HCT116 (cell line): ENCODE data around the gene EXOC4. TPM values are rescaled to one million over a fixed set of nuclear protein-coding genes. Genes with fewer than 3 reads are reported as not detected.

Experiments used
- ATAC-seq: fragments of 200-7000 bp; cut with Tn5 transposase; 2 replicates; pipeline ENCODE4 v1.9.1; 2020; ENCODE audit warnings: mild to moderate bottlenecking, moderate library complexity
- BruUV-seq: library from RNA; stranded (reverse); fragments of 400-500 nt; replicated peaks from 2 replicates; lab custom pipeline; 2021; lab: Mats Ljungman, UMichigan
- CTCF ChIA-PET: fragments of 300-600 bp; sonication (Branson Sonifier 250); formaldehyde crosslinking; loops from one replicate; lab custom pipeline; 2021; ENCODE audit warnings: antibody characterized with exemption; lab: Charles Lee
- POLR2A ChIA-PET: fragments of 300-600, 350-600 bp; sonication (Branson Sonifier 250); formaldehyde crosslinking; loops from one replicate; lab custom pipeline; 2021; ENCODE audit warnings: antibody characterized with exemption; lab: Charles Lee
- RAD21 ChIA-PET, 2 experiments: fragments of 300-600 bp; sonication (Branson Sonifier 250); formaldehyde crosslinking; loops; one replicate each; lab custom pipeline; 2023; ENCODE audit warnings: low total read pairs in 2 of 2; ENCODE audit not compliant: uncharacterized antibody in 2 of 2, unreplicated experiment in 2 of 2, low non-redundant PET in 1 of 2; lab: Charles Lee
- DNase-seq: peaks from one replicate; pipeline ENCODE4 v3.0.0-alpha.2; 2010; ENCODE audit warnings: low read depth, low spot score
- H2AFZ ChIP-seq: fragments of 200-600 bp; shearing (Covaris generic), sonication (generic); 2 replicates; pipeline ENCODE4 v1.6.1; 2017; ENCODE audit warnings: low read depth, mixed run types, mixed read lengths, antibody characterized with exemption, low read length; ENCODE audit not compliant: poor library complexity, severe bottlenecking
- H3K27ac ChIP-seq: 2 replicates; pipeline ENCODE4 v1.5.1; 2012; ENCODE audit warnings: low read depth, low read length
- H3K27me3 ChIP-seq: fragments of 200-600 bp; sonication (generic); 2 replicates; pipeline ENCODE4 v1.6.1; 2016; ENCODE audit warnings: mixed run types, low read length, mixed read lengths; ENCODE audit not compliant: insufficient read depth
- H3K36me3 ChIP-seq, 2 experiments: fragments of 200-500 bp in 1 of 2; fragments of 200-600 bp in 1 of 2; sonication (Bioruptor generic) in 1 of 2; sonication (generic) in 1 of 2; 2 replicates each; pipeline versions ENCODE4 v1.5.1 to v1.6.1; 2014 to 2016; ENCODE audit warnings: low read length in 2 of 2, inconsistent platforms in 1 of 2, mixed read lengths in 1 of 2, mixed run types in 1 of 2; ENCODE audit not compliant: insufficient read depth in 2 of 2, control insufficient read depth in 1 of 2
- H3K4me1 ChIP-seq, 2 experiments: fragments of 200-600 bp in 1 of 2; sonication (generic) in 1 of 2; 2 replicates each; pipeline versions ENCODE4 v1.5.1 to v1.6.1; 2012 to 2017; ENCODE audit warnings: low read length in 2 of 2, inconsistent platforms in 1 of 2, mild to moderate bottlenecking in 1 of 2, mixed read lengths in 1 of 2, mixed run types in 1 of 2, moderate library complexity in 1 of 2; ENCODE audit not compliant: insufficient read depth in 2 of 2, control insufficient read depth in 1 of 2
- H3K4me2 ChIP-seq: fragments of 200-600 bp; sonication (generic); 2 replicates; pipeline ENCODE4 v1.6.1; 2017; ENCODE audit warnings: mixed run types, low read length, mixed read lengths
- H3K4me3 ChIP-seq, 2 experiments: fragments of 200-600 bp in 1 of 2; sonication (generic) in 1 of 2; replicated peaks in 1 of 2; 2 replicates each; pipeline ENCODE4 v1.5.1; 2011 to 2016; ENCODE audit warnings: low read length in 2 of 2, control low read depth in 1 of 2, low read depth in 1 of 2, mild to moderate bottlenecking in 1 of 2, mixed read lengths in 1 of 2, mixed run types in 1 of 2
- H3K79me2 ChIP-seq: fragments of 200-600 bp; sonication (generic); 2 replicates; pipeline ENCODE4 v1.6.1; 2017; ENCODE audit warnings: mild to moderate bottlenecking, mixed run types, low read length, moderate library complexity, mixed read lengths; ENCODE audit not compliant: insufficient read depth
- H3K9ac ChIP-seq: fragments of 200-600 bp; sonication (generic); 2 replicates; pipeline ENCODE4 v1.6.1; 2016; ENCODE audit warnings: low read length, mixed read lengths
- H3K9me2 ChIP-seq: fragments of 200-600 bp; sonication (generic), shearing (Covaris generic); 2 replicates; pipeline ENCODE4 v1.6.1; 2017; ENCODE audit warnings: mixed run types, mild to moderate bottlenecking, moderate library complexity; ENCODE audit not compliant: insufficient read depth
- H3K9me3 ChIP-seq, 2 experiments: fragments of 200-500 bp in 1 of 2; fragments of 200-600 bp in 1 of 2; sonication (Bioruptor generic) in 1 of 2; sonication (generic) in 1 of 2; 2 replicates each; pipeline ENCODE4 v1.6.1; 2014 to 2017; ENCODE audit warnings: low read length in 2 of 2, mixed read lengths in 2 of 2, inconsistent platforms in 1 of 2, low read depth in 1 of 2, mild to moderate bottlenecking in 1 of 2, mixed run types in 1 of 2, moderate library complexity in 1 of 2; ENCODE audit not compliant: control insufficient read depth in 1 of 2, insufficient read depth in 1 of 2
- H4K20me1 ChIP-seq: fragments of 200-600 bp; sonication (generic), shearing (Covaris generic); 2 replicates; pipeline ENCODE4 v1.6.1; 2017; ENCODE audit warnings: mixed run types, mild to moderate bottlenecking, moderate library complexity; ENCODE audit not compliant: insufficient read depth
- CEBPB ChIP-seq: IDR thresholded peaks from 2 replicates; pipeline ENCODE4 v1.6.1; 2012; ENCODE audit warnings: low read depth
- ELF1 ChIP-seq: IDR thresholded peaks from 2 replicates; pipeline ENCODE4 v1.6.1; 2012; ENCODE audit warnings: low read depth, borderline replicate concordance
- EZH2 ChIP-seq: fragments of 200-600 bp; sonication (generic); IDR thresholded peaks from 2 replicates; pipeline ENCODE4 v1.6.1; 2017; ENCODE audit warnings: antibody characterized with exemption, mixed run types
- EZH2phosphoT487 ChIP-seq: fragments of 200-600 bp; IDR thresholded peaks from 2 replicates; pipeline ENCODE4 v1.6.1; 2018; ENCODE audit warnings: antibody characterized with exemption, borderline replicate concordance
- FOSL1 ChIP-seq: IDR thresholded peaks from 2 replicates; pipeline ENCODE4 v1.6.1; 2012; ENCODE audit warnings: low read depth
- JUND ChIP-seq: IDR thresholded peaks from 2 replicates; pipeline ENCODE4 v1.6.1; 2012
- POLR2A ChIP-seq: IDR thresholded peaks from 2 replicates; pipeline ENCODE4 v1.7.0; 2011; ENCODE audit warnings: borderline replicate concordance; ENCODE audit not compliant: insufficient read depth, insufficient read length; ENCODE audit errors: extremely low read depth
- POLR2AphosphoS5 ChIP-seq: IDR thresholded peaks from 2 replicates; pipeline ENCODE4 v1.6.1; 2011; ENCODE audit warnings: mild to moderate bottlenecking, low read depth, low read length, moderate library complexity
- RAD21 ChIP-seq: IDR thresholded peaks from 2 replicates; pipeline ENCODE4 v1.6.1; 2012; ENCODE audit warnings: low read depth, mild to moderate bottlenecking
- SIN3A ChIP-seq: IDR thresholded peaks from 2 replicates; pipeline ENCODE4 v1.6.1; 2012; ENCODE audit warnings: low read depth
- TCF7L2 ChIP-seq: IDR thresholded peaks from 2 replicates; pipeline ENCODE4 v1.7.0; 2011; ENCODE audit warnings: borderline replicate concordance, inconsistent platforms; ENCODE audit not compliant: insufficient read depth, insufficient read length; ENCODE audit errors: extremely low read depth
- YY1 ChIP-seq: IDR thresholded peaks from 2 replicates; pipeline ENCODE4 v1.6.1; 2011; ENCODE audit warnings: low read length, low read depth, moderate library complexity, mild to moderate bottlenecking; ENCODE audit not compliant: insufficient replicate concordance; ENCODE audit errors: extremely low read depth
- ZFX ChIP-seq: fragments of 450-650 bp; IDR thresholded peaks from 2 replicates; pipeline ENCODE4 v1.6.1; 2017
- ZNF274 ChIP-seq: fragments of 200-500 bp; sonication (Bioruptor generic); IDR thresholded peaks from 2 replicates; pipeline ENCODE4 v1.6.1; 2014; ENCODE audit warnings: mild to moderate bottlenecking, low read depth, low read length, inconsistent platforms
- intact Hi-C: fragments of 100-400 bp; cut with micrococcal nuclease; formaldehyde crosslinking; loops from 2 replicates; pipeline ENCODE4 v1.10.0; 2022
- total RNA-seq: library from RNA; stranded (reverse); gene quantifications from one replicate; pipeline ENCODE4 v1.2.1, GENCODE V29; 2021; ENCODE audit not compliant: unreplicated experiment
- TF ChIP-seq, protein P1 (sequence below): IDR thresholded peaks from 2 replicates; pipeline ENCODE4 v1.6.1; 2012
- TF ChIP-seq, protein P2 (sequence below), 3 experiments: fragments of 200-600 bp in 1 of 3; sonication (generic) in 1 of 3; IDR thresholded peaks in 2 of 3; conservative IDR thresholded peaks in 1 of 3; 2 replicates each; pipeline ENCODE4 v1.5.1; 2012 to 2017; ENCODE audit warnings: low read depth in 2 of 3, low read length in 2 of 3, antibody characterized with exemption in 1 of 3, borderline replicate concordance in 1 of 3, control low read depth in 1 of 3, mild to moderate bottlenecking in 1 of 3, mixed read lengths in 1 of 3, mixed run types in 1 of 3, moderate library complexity in 1 of 3; ENCODE audit not compliant: insufficient read depth in 1 of 3
- TF ChIP-seq, protein P3 (sequence below): IDR thresholded peaks from 2 replicates; pipeline ENCODE4 v1.6.1; 2012
- TF ChIP-seq, protein P4 (sequence below): IDR thresholded peaks from 2 replicates; pipeline ENCODE4 v1.6.1; 2011; ENCODE audit warnings: mild to moderate bottlenecking, low read length, moderate library complexity; ENCODE audit not compliant: insufficient replicate concordance; ENCODE audit errors: extremely low read depth

The EXOC4 gene
- total RNA-seq, 1 experiment from 2014 or later, result 40.3 TPM

DNA sequence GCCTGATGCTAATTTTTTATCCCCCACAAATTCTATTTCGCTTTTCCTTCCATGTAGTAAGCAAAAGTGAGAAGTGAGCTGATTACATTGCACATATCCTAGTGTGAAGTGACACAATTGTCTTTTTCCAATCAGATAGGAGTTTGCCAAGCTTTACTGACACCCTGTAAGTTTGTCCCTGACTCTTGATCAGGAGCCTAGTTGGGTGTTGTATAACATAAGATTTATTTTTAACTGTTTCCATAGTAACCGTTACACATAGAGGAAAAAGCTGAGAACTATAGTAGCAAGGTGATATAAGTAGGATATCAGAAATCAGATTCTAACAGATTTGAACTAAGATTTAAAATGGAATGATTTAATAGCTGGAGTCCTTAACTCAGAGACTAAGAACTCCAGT lies 31.2 kb downstream of the EXOC4 start:
- ATAC-seq (no peak), DNase-seq (no peak)
- BruUV-seq, result no TSS peak
- CTCF ChIA-PET, result no interaction called here
- H3K4me1 ChIP-seq, result no peaks in the 10 kb centered on the region
- no peak overlapping the region for H2AFZ ChIP-seq
- RAD21 ChIA-PET, result no interaction called here
- H3K27me3 ChIP-seq, result no peaks in the 10 kb centered on the region
- H4K20me1 ChIP-seq, result no peaks in the 10 kb centered on the region
- TF ChIP-seq EZH2 (no peak), SIN3A (no peak), ZFX (no peak), YY1 (no peak), EZH2phosphoT487 (no peak), POLR2A (no peak), TCF7L2 (no peak), ZNF274 (no peak), RAD21 (no peak), POLR2AphosphoS5 (no peak), CEBPB (no peak), ELF1 (no peak), FOSL1 (no peak), JUND (no peak)
- TF ChIP-seq, protein P1, sequence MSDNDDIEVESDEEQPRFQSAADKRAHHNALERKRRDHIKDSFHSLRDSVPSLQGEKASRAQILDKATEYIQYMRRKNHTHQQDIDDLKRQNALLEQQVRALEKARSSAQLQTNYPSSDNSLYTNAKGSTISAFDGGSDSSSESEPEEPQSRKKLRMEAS, result no peak
- TF ChIP-seq, protein P2, sequence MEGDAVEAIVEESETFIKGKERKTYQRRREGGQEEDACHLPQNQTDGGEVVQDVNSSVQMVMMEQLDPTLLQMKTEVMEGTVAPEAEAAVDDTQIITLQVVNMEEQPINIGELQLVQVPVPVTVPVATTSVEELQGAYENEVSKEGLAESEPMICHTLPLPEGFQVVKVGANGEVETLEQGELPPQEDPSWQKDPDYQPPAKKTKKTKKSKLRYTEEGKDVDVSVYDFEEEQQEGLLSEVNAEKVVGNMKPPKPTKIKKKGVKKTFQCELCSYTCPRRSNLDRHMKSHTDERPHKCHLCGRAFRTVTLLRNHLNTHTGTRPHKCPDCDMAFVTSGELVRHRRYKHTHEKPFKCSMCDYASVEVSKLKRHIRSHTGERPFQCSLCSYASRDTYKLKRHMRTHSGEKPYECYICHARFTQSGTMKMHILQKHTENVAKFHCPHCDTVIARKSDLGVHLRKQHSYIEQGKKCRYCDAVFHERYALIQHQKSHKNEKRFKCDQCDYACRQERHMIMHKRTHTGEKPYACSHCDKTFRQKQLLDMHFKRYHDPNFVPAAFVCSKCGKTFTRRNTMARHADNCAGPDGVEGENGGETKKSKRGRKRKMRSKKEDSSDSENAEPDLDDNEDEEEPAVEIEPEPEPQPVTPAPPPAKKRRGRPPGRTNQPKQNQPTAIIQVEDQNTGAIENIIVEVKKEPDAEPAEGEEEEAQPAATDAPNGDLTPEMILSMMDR (IDR thresholded peaks at IDR 0.05 in 2 of 3, conservative IDR thresholded peaks at IDR 0.05 in 1 of 3; ENCODE audit: borderline replicate concordance in 1 of 3, insufficient read depth in 1 of 3, low read depth in 2 of 3, low read length in 2 of 3), result no peak
- TF ChIP-seq, protein P3, sequence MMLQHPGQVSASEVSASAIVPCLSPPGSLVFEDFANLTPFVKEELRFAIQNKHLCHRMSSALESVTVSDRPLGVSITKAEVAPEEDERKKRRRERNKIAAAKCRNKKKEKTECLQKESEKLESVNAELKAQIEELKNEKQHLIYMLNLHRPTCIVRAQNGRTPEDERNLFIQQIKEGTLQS, result no peak
- TF ChIP-seq, protein P4, sequence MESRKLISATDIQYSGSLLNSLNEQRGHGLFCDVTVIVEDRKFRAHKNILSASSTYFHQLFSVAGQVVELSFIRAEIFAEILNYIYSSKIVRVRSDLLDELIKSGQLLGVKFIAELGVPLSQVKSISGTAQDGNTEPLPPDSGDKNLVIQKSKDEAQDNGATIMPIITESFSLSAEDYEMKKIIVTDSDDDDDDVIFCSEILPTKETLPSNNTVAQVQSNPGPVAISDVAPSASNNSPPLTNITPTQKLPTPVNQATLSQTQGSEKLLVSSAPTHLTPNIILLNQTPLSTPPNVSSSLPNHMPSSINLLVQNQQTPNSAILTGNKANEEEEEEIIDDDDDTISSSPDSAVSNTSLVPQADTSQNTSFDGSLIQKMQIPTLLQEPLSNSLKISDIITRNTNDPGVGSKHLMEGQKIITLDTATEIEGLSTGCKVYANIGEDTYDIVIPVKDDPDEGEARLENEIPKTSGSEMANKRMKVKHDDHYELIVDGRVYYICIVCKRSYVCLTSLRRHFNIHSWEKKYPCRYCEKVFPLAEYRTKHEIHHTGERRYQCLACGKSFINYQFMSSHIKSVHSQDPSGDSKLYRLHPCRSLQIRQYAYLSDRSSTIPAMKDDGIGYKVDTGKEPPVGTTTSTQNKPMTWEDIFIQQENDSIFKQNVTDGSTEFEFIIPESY, result no peak
- H3K4me2 ChIP-seq, result no peak overlapping the region
- POLR2A ChIA-PET, result no interaction called here
- intact Hi-C loops, result no loop called here
- no peaks in the 10 kb centered on the region for H3K36me3 ChIP-seq
- no peaks in the 10 kb centered on the region for H3K9me3 ChIP-seq
- H3K4me3 ChIP-seq, result no peak overlapping the region
- H3K9ac ChIP-seq, result no peak overlapping the region
- H3K79me2 ChIP-seq, result peaks cover 3% of the 10 kb centered on the region; the same call in 1 of the 2 replicates
- H3K9me2 ChIP-seq, result no peaks in the 10 kb centered on the region; the same call in 1 of the 2 replicates
- no peak overlapping the region for H3K27ac ChIP-seq
